Activated CD8-positive, alpha-beta memory T cell treated with anti-CD3 and anti-CD28 coated beads for 36 hours (primary cell): ENCODE results near the gene VSNL1. TPM values are rescaled to one million over a fixed set of nuclear protein-coding genes. Genes with fewer than 3 reads are reported as not detected.

ENCODE experiments used
- CTCF ChIA-PET: fragments of 350-600 bp; sonication (Branson Sonifier 250); formaldehyde crosslinking; loops from one replicate; lab custom pipeline; 2021; ENCODE audit warnings: antibody characterized with exemption; lab: Charles Lee
- POLR2A ChIA-PET: fragments of 350-600 bp; sonication (Branson Sonifier 250); formaldehyde crosslinking; loops from one replicate; lab custom pipeline; 2021; ENCODE audit warnings: antibody characterized with exemption; lab: Charles Lee
- total RNA-seq, 2 experiments: library from RNA; stranded (reverse); gene quantifications; one replicate each; pipeline ENCODE4 v1.2.3, GENCODE V29; 2021

The VSNL1 gene
- total RNA-seq, 2 experiments from 2014 or later: not detected

- POLR2A ChIA-PET: no interaction called here
Measured at GRCh38 chr2:17605696-17606095, 65.2 kb downstream of the VSNL1 start.

GRCh38 chr2:17606851-17607250 lies 66.4 kb downstream of the VSNL1 start:
- POLR2A ChIA-PET: no interaction called here
- CTCF ChIA-PET: no interaction called here

More at GRCh38 chr2:17605696-17606095, 65.2 kb downstream of the VSNL1 start:
- CTCF ChIA-PET: no interaction called here

GRCh38 chr2:17607379-17607778 lies 66.9 kb downstream of the VSNL1 start:
- CTCF ChIA-PET: no interaction called here
- POLR2A ChIA-PET: no interaction called here

- ChIA-PET CTCF (no interaction called here), POLR2A (no interaction called here)
Measured at GRCh38 chr2:17608251-17608650, 67.8 kb downstream of the VSNL1 start.

GRCh38 chr2:17610521-17610920 lies 70.0 kb downstream of the VSNL1 start:
- POLR2A ChIA-PET: no interaction called here
- CTCF ChIA-PET: no interaction called here

- ChIA-PET CTCF (no interaction called here), POLR2A (no interaction called here)
Measured at GRCh38 chr2:17611036-17611435, 70.5 kb downstream of the VSNL1 start.

- CTCF ChIA-PET: no interaction called here
- POLR2A ChIA-PET: no interaction called here
Measured at GRCh38 chr2:17614174-17614930, 73.9 kb downstream of the VSNL1 start.

GRCh38 chr2:17615147-17615546 lies 74.7 kb downstream of the VSNL1 start:
- CTCF ChIA-PET: no interaction called here
- POLR2A ChIA-PET: no interaction called here

- ChIA-PET POLR2A (no interaction called here), CTCF (no interaction called here)
Measured at GRCh38 chr2:17615728-17616351, 75.3 kb downstream of the VSNL1 start.

- ChIA-PET POLR2A (no interaction called here), CTCF (no interaction called here)
Measured at GRCh38 chr2:17616405-17616804, 75.9 kb downstream of the VSNL1 start.

- ChIA-PET POLR2A (no interaction called here), CTCF (no interaction called here)
Measured at GRCh38 chr2:17617516-17617915, 77.0 kb downstream of the VSNL1 start.

- ChIA-PET CTCF (no interaction called here), POLR2A (no interaction called here)
Measured at GRCh38 chr2:17617955-17618354, 77.5 kb downstream of the VSNL1 start.

- ChIA-PET CTCF (no interaction called here), POLR2A (no interaction called here)
Measured at GRCh38 chr2:17620280-17620679, 79.8 kb downstream of the VSNL1 start.

- CTCF ChIA-PET: no interaction called here
- POLR2A ChIA-PET: no interaction called here
Measured at GRCh38 chr2:17620841-17621240, 80.3 kb downstream of the VSNL1 start.

GRCh38 chr2:17621781-17622180 lies 81.3 kb downstream of the VSNL1 start:
- ChIA-PET POLR2A (no interaction called here), CTCF (no interaction called here)

- POLR2A ChIA-PET: no interaction called here
- CTCF ChIA-PET: no interaction called here
Measured at GRCh38 chr2:17625446-17625845, 85.0 kb downstream of the VSNL1 start.

- ChIA-PET CTCF (no interaction called here), POLR2A (no interaction called here)
Measured at GRCh38 chr2:17626986-17627385, 86.5 kb downstream of the VSNL1 start.

GRCh38 chr2:17627434-17627833 lies 86.9 kb downstream of the VSNL1 start:
- CTCF ChIA-PET: no interaction called here

GRCh38 chr2:17628349-17629261 lies 88.1 kb downstream of the VSNL1 start:
- CTCF ChIA-PET: no interaction called here
- POLR2A ChIA-PET: no interaction called here

More at GRCh38 chr2:17627434-17627833, 86.9 kb downstream of the VSNL1 start:
- POLR2A ChIA-PET: no interaction called here

GRCh38 chr2:17630089-17630488 lies 89.6 kb downstream of the VSNL1 start:
- ChIA-PET POLR2A (no interaction called here), CTCF (no interaction called here)
